SU-DHL-6 (cell line): ENCODE data around the gene AMOTL1.

Experiments
- H2AFZ ChIP-seq: fragments of 200-600 bp; sonication (generic); 2 replicates; pipeline ENCODE4 v1.6.1; 2014; ENCODE audit warnings: low read depth, mild to moderate bottlenecking, moderate library complexity, mixed read lengths, antibody characterized with exemption, low read length; ENCODE audit not compliant: severe bottlenecking
- H3F3A ChIP-seq: fragments of 200-600 bp; shearing (Covaris generic); 2 replicates; pipeline ENCODE4 v1.6.0; 2016; ENCODE audit warnings: antibody characterized with exemption, mild to moderate bottlenecking; ENCODE audit not compliant: insufficient read depth
- H3K27ac ChIP-seq: fragments of 200-600 bp; sonication (generic); 2 replicates; pipeline ENCODE4 v1.5.1; 2016; ENCODE audit warnings: low read depth, mild to moderate bottlenecking, low read length, moderate library complexity, mixed read lengths
- H3K27me3 ChIP-seq: fragments of 200-600 bp; sonication (generic), shearing (Covaris generic); 2 replicates; pipeline ENCODE4 v1.6.0; 2014; ENCODE audit warnings: mild to moderate bottlenecking, low read length
- H3K36me3 ChIP-seq: fragments of 200-600 bp; sonication (generic); 2 replicates; pipeline ENCODE4 v1.6.1; 2014; ENCODE audit warnings: mild to moderate bottlenecking, low read length, mixed read lengths
- H3K4me2 ChIP-seq: fragments of 300-600, 200-600 bp; shearing (Covaris generic), sonication (generic); 2 replicates; pipeline ENCODE4 v1.6.0; 2014; ENCODE audit warnings: low read length, low read depth, mild to moderate bottlenecking; ENCODE audit not compliant: poor library complexity, severe bottlenecking
- H3K4me3 ChIP-seq: fragments of 200-600 bp; sonication (generic); 2 replicates; pipeline ENCODE4 v1.5.1; 2014; ENCODE audit warnings: antibody characterized with exemption, low read length, mild to moderate bottlenecking, mixed read lengths; ENCODE audit not compliant: insufficient read depth, poor library complexity, severe bottlenecking
- H3K79me2 ChIP-seq: fragments of 200-600 bp; sonication (generic); 2 replicates; pipeline ENCODE4 v1.6.1; 2014; ENCODE audit warnings: mild to moderate bottlenecking, low read length, moderate library complexity; ENCODE audit not compliant: insufficient read depth
- H3K9ac ChIP-seq: fragments of 200-600 bp; sonication (generic); 2 replicates; pipeline ENCODE4 v1.7.0; 2014; ENCODE audit warnings: mild to moderate bottlenecking, low read length
- H3K9me2 ChIP-seq: fragments of 200-600 bp; sonication (generic); replicated peaks from 2 replicates; pipeline ENCODE4 v1.6.1; 2014; ENCODE audit warnings: low read length; ENCODE audit not compliant: insufficient read depth
- H3K9me3 ChIP-seq: fragments of 200-600 bp; sonication (generic); 2 replicates; pipeline ENCODE4 v1.6.1; 2014; ENCODE audit warnings: low read length, mixed read lengths; ENCODE audit not compliant: insufficient read depth
- H4K20me1 ChIP-seq: fragments of 200-600 bp; sonication (generic); 2 replicates; pipeline ENCODE4 v1.6.1; 2014; ENCODE audit warnings: low read depth, mild to moderate bottlenecking, antibody characterized with exemption, low read length, moderate library complexity, mixed read lengths
- CTCF ChIP-seq: fragments of 200-600 bp; sonication (generic); IDR thresholded peaks from one replicate; pipeline ENCODE4 v1.5.1; 2017; ENCODE audit warnings: antibody characterized with exemption, mild to moderate bottlenecking, low read length, moderate library complexity; ENCODE audit not compliant: insufficient read depth, poor library complexity, severe bottlenecking
- EZH2phosphoT487 ChIP-seq: fragments of 200-600 bp; sonication (generic), shearing (Covaris generic); conservative IDR thresholded peaks from 2 replicates; pipeline ENCODE4 v1.6.1; 2018; ENCODE audit warnings: mild to moderate bottlenecking, antibody characterized with exemption, low read length, moderate library complexity, mixed read lengths

AMOTL1 gene

GRCh38 chr11:94766713-94767206, 1.4 kb upstream of the AMOTL1 start:
- H3K4me3 ChIP-seq = no peak overlapping the region
- H3K79me2 ChIP-seq = no peaks in the 10 kb centered on the region
- TF ChIP-seq CTCF = no peak
- TF ChIP-seq EZH2phosphoT487 = no peak
- H3K27ac ChIP-seq = no peak overlapping the region
- no peak overlapping the region for H3K4me2 ChIP-seq
- no peak overlapping the region for H3K9ac ChIP-seq
- H3F3A ChIP-seq = no peaks in the 10 kb centered on the region
- H3K9me3 ChIP-seq = no peaks in the 10 kb centered on the region
- no peaks in the 10 kb centered on the region for H4K20me1 ChIP-seq
- H3K9me2 ChIP-seq = no peaks in the 10 kb centered on the region
- no peak overlapping the region for H2AFZ ChIP-seq
- H3K27me3 ChIP-seq = no peaks in the 10 kb centered on the region
- no peaks in the 10 kb centered on the region for H3K36me3 ChIP-seq

- H2AFZ ChIP-seq = no peak overlapping the region
- TF ChIP-seq EZH2phosphoT487 (no peak), CTCF (no peak)
Measured at GRCh38 chr11:94767291-94767690, 865 bp upstream of the AMOTL1 start.

GRCh38 chr11:94768602-94769541, 716 bp downstream of the AMOTL1 start:
- Histone ChIP-seq H3K27me3 (no peaks in the 10 kb centered on the region), H3F3A (no peaks in the 10 kb centered on the region), H3K9me3 (no peaks in the 10 kb centered on the region), H2AFZ (no peak overlapping the region), H3K36me3 (no peaks in the 10 kb centered on the region), H3K4me2 (no peak overlapping the region), H3K27ac (no peak overlapping the region), H4K20me1 (no peaks in the 10 kb centered on the region), H3K9ac (no peak overlapping the region), H3K4me3 (no peak overlapping the region), H3K79me2 (no peaks in the 10 kb centered on the region), H3K9me2 (no peaks in the 10 kb centered on the region)
- no peak for TF ChIP-seq CTCF

More at GRCh38 chr11:94767291-94767690, 865 bp upstream of the AMOTL1 start:
- H3F3A ChIP-seq = no peaks in the 10 kb centered on the region
- H3K9me2 ChIP-seq = no peaks in the 10 kb centered on the region
- H3K9ac ChIP-seq = no peak overlapping the region
- no peaks in the 10 kb centered on the region for H3K36me3 ChIP-seq
- H3K4me3 ChIP-seq = no peak overlapping the region
- no peaks in the 10 kb centered on the region for H4K20me1 ChIP-seq
- no peaks in the 10 kb centered on the region for H3K9me3 ChIP-seq
- no peak overlapping the region for H3K4me2 ChIP-seq
- no peaks in the 10 kb centered on the region for H3K27me3 ChIP-seq
- no peak overlapping the region for H3K27ac ChIP-seq
- H3K79me2 ChIP-seq = no peaks in the 10 kb centered on the region
